Measurements from ENCODE around the gene DIDO1.
"Not testable (repeated sequence)": the region's sequence is repeated elsewhere in the genome, so short reads cannot be mapped to it uniquely, and the experiment has no call there.

DIDO1 gene

GRCh38 chr20:62962221-62962879, 36.0 kb upstream of the DIDO1 start:
- DNase-seq = no peak

GRCh38 chr20:62961799-62962198, 35.5 kb upstream of the DIDO1 start:
- no peak for DNase-seq

GRCh38 chr20:62961310-62961783, 35.0 kb upstream of the DIDO1 start:
- DNase-seq = no peak

- DNase-seq = not testable (repeated sequence)
Observed at GRCh38 chr20:62960446-62961309, 34.4 kb upstream of the DIDO1 start.

GRCh38 chr20:62959998-62960436, 33.7 kb upstream of the DIDO1 start:
- DNase-seq = no peak

GRCh38 chr20:62959101-62959971, 33.0 kb upstream of the DIDO1 start:
- DNase-seq = no peak

- no peak for DNase-seq
Observed at GRCh38 chr20:62958388-62959100, 32.2 kb upstream of the DIDO1 start.

GRCh38 chr20:62957136-62958117, 31.1 kb upstream of the DIDO1 start:
- DNase-seq = no peak

- DNase-seq = no peak
Observed at GRCh38 chr20:62956387-62957135, 30.3 kb upstream of the DIDO1 start.

- DNase-seq = no peak
Observed at GRCh38 chr20:62955519-62956386, 29.4 kb upstream of the DIDO1 start.

GRCh38 chr20:62953839-62954703, 27.8 kb upstream of the DIDO1 start:
- DNase-seq = peak; percentile 80

GRCh38 chr20:62952968-62953838, 26.9 kb upstream of the DIDO1 start:
- peak; percentile 69 for DNase-seq

- peak; percentile 86 for DNase-seq
Observed at GRCh38 chr20:62952373-62952967, 26.2 kb upstream of the DIDO1 start, which contains the start of gene SLC17A9. Gene SLC17A9, plus strand, starts transcription at chr20:62952709. Its CDS starts 122 bp downstream, at chr20:62952831.

- no peak for DNase-seq
Observed at GRCh38 chr20:62951896-62952372, 25.6 kb upstream of the DIDO1 start.

GRCh38 chr20:62951143-62951895, 25.0 kb upstream of the DIDO1 start:
- DNase-seq = no peak

- DNase-seq = no peak
Observed at GRCh38 chr20:62950741-62951140, 24.4 kb upstream of the DIDO1 start.
